Left lung (tissue), 10 donors: ENCODE data around the gene SLC22A15. TPM values are rescaled to one million over a fixed set of nuclear protein-coding genes. Genes with fewer than 3 reads are reported as not detected.

Experiments used
- ATAC-seq: fragments of 200-7000 bp; cut with Tn5 transposase; one replicate; pipeline ENCODE4 v1.9.1; 2020; ENCODE audit warnings: moderate library complexity
- DNase-seq, 4 donors: peaks; one replicate each; pipeline ENCODE4 v3.0.0-alpha.2; 2013 to 2020
- H3K27ac ChIP-seq, 2 donors: fragments of 200-600 bp; sonication (generic) in 1 of 2; one replicate each; pipeline versions ENCODE4 v1.5.0 to v1.8.0; 2020 to 2021
- H3K27me3 ChIP-seq, 2 donors: fragments of 200-600 bp; sonication (generic) in 1 of 2; one replicate each; pipeline versions ENCODE4 v1.5.0 to v1.8.0; 2020 to 2021
- H3K36me3 ChIP-seq, 2 donors: fragments of 200-600 bp; sonication (generic) in 1 of 2; one replicate each; pipeline versions ENCODE4 v1.5.0 to v1.8.0; 2020 to 2021
- H3K4me1 ChIP-seq, 2 donors: fragments of 200-600 bp; one replicate each; pipeline ENCODE4 v1.8.0; 2021
- H3K4me3 ChIP-seq, 2 donors: fragments of 200-600 bp; sonication (generic) in 1 of 2; one replicate each; pipeline versions ENCODE4 v1.5.0 to v1.8.0; 2020 to 2021; ENCODE audit warnings: mild to moderate bottlenecking in 1 of 2
- H3K9me3 ChIP-seq, 2 donors: fragments of 200-600 bp; sonication (generic) in 1 of 2; one replicate each; pipeline versions ENCODE4 v1.5.0 to v1.8.0; 2020 to 2021
- intact Hi-C, 2 donors: fragments of 100-400 bp; cut with DNase I; formaldehyde crosslinking; loops; one replicate each; pipeline versions ENCODE4 v1.11.2 to v1.14.2; 2022
- polyA plus RNA-seq, 6 donors: library from polyadenylated mRNA; unstranded; fragments of 120-200 nt; gene quantifications; one replicate each; pipeline ENCODE4 v1.2.1, GENCODE V29; 2013; ENCODE audit not compliant: insufficient read length in 6 of 6
- total RNA-seq, 2 donors: library from RNA; stranded (reverse); fragmentation: NEBNext Ultra II Directional; extraction: Animal tissue kit (Norgen Biotek cat#: 25700); gene quantifications; one replicate each; pipeline ENCODE4 v1.2.1, GENCODE V29; 2021
- TF ChIP-seq, protein P1 (sequence below), 2 donors: fragments of 200-600 bp; sonication (generic) in 1 of 2; IDR thresholded peaks; one replicate each; pipeline versions ENCODE4 v1.5.0 to v1.8.0; 2021; ENCODE audit warnings: antibody characterized with exemption in 2 of 2
- donor health status: DM: no; HTN: yes; CAD: no.
- donor health status: DM: no; HTN: no; CAD: no.

Gene SLC22A15
- total and polyA plus RNA-seq, 8 donors: 3.2 to 23.0 (median 4.0) TPM

DNA sequence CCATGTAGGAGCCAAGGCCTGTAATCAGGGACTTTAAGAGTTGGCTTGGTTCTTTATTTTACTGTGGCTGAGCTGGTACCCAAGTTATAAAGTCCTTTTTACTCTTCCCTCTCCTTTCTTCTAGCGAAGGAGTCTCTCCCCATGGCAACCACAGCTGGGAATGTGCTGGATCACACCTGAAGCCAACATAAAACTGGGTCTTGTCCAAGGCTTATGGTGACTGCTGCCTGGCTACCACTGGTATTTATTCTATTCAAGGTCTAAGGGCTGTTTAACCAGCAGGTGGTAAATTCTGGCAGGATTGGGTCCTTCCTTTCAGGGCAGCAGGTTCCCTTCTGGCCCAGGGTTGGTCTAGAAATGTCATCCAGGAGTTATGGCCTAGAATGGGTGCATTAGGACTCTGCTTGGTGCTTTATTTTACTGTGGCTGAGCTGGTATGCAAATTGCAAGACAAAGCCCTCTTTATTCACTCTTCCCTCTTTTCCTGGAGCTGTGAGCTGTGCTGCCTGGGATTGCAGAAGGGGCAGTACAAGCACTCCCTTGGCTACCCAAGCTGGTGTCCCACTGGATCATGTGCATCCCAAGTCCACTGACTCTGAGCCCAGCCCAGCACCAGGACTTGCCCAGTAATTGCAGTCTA is 26.6 kb downstream of the SLC22A15 start:
- peaks cover 0 to 19% of the 10 kb centered on the region in 2 donors for H3K9me3 ChIP-seq
- H3K4me1 ChIP-seq: peaks cover 6 to 17% of the 10 kb centered on the region in 2 donors
- intact Hi-C loops: no loop called here
- no peaks in the 10 kb centered on the region for H3K27me3 ChIP-seq
- H3K36me3 ChIP-seq: peaks cover 0 to 26% of the 10 kb centered on the region in 2 donors
- DNase-seq: no peak
- no peak overlapping the region for H3K4me3 ChIP-seq
- TF ChIP-seq, protein P1, sequence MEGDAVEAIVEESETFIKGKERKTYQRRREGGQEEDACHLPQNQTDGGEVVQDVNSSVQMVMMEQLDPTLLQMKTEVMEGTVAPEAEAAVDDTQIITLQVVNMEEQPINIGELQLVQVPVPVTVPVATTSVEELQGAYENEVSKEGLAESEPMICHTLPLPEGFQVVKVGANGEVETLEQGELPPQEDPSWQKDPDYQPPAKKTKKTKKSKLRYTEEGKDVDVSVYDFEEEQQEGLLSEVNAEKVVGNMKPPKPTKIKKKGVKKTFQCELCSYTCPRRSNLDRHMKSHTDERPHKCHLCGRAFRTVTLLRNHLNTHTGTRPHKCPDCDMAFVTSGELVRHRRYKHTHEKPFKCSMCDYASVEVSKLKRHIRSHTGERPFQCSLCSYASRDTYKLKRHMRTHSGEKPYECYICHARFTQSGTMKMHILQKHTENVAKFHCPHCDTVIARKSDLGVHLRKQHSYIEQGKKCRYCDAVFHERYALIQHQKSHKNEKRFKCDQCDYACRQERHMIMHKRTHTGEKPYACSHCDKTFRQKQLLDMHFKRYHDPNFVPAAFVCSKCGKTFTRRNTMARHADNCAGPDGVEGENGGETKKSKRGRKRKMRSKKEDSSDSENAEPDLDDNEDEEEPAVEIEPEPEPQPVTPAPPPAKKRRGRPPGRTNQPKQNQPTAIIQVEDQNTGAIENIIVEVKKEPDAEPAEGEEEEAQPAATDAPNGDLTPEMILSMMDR (IDR thresholded peaks at IDR 0.05): no peak
- no peak overlapping the region for H3K27ac ChIP-seq
- ATAC-seq: no peak

DNA sequence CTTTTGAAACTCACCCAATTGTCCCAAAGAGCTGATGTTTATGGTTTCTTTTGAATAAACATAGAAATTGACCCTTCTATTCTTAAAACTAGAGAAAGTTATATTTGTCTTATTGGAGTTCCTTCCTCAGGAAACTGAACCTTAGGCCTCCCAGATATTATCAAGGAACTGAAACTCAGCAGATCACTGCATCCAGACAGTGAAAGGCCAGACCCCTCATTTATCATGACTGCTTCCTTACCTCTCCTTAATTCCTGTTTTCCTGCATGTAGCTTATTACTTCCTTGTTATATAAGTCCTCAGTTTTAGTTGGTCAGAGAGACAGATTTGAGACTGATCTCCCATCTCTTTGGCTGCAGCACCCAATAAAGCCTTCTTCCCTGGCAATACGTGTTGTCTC is 27.5 kb downstream of the SLC22A15 start:
- ATAC-seq (no peak), DNase-seq (no peak)
- H3K4me1 ChIP-seq: peaks cover 6 to 17% of the 10 kb centered on the region in 2 donors
- no peak overlapping the region for H3K4me3 ChIP-seq
- H3K9me3 ChIP-seq: peaks cover 0 to 10% of the 10 kb centered on the region in 2 donors
- TF ChIP-seq, protein P1 (IDR thresholded peaks at IDR 0.05): no peak
- H3K27ac ChIP-seq: no peak overlapping the region
- intact Hi-C loops: no loop called here
- peaks cover 0 to 27% of the 10 kb centered on the region in 2 donors for H3K36me3 ChIP-seq
- H3K27me3 ChIP-seq: no peaks in the 10 kb centered on the region

DNA sequence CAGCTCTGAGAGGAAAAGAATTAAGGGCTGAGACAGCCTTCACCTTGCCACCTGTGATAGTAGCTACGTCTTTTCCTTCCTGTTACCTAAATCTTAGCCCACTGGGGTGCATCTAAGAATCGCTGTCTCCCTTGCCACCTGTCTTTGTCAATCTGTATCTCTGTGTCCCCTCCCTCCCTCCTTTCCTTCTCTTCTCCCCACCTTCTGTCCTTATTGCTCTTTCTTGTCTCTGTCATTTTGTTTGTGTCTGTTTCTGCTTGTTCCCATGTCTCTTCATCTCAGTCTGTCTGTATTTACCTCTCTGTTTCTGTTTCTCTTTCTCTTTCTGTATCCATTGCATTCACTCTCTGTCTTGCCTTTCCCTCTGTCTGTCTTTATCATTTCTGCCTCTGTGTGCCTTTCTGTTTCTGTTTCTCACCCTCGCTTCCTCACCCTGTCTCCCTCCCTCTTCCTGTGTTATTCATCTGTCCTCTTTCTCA is 30.2 kb downstream of the SLC22A15 start:
- DNase-seq (no peak), ATAC-seq (no peak)
- no peak overlapping the region for H3K27ac ChIP-seq
- intact Hi-C loops: no loop called here
- H3K36me3 ChIP-seq: peaks cover 0 to 38% of the 10 kb centered on the region in 2 donors
- H3K4me1 ChIP-seq: peaks cover 6 to 17% of the 10 kb centered on the region in 2 donors
- H3K27me3 ChIP-seq: no peaks in the 10 kb centered on the region
- H3K9me3 ChIP-seq: no peaks in the 10 kb centered on the region
- TF ChIP-seq, protein P1 (IDR thresholded peaks at IDR 0.05): no peak
- H3K4me3 ChIP-seq: no peak overlapping the region

DNA sequence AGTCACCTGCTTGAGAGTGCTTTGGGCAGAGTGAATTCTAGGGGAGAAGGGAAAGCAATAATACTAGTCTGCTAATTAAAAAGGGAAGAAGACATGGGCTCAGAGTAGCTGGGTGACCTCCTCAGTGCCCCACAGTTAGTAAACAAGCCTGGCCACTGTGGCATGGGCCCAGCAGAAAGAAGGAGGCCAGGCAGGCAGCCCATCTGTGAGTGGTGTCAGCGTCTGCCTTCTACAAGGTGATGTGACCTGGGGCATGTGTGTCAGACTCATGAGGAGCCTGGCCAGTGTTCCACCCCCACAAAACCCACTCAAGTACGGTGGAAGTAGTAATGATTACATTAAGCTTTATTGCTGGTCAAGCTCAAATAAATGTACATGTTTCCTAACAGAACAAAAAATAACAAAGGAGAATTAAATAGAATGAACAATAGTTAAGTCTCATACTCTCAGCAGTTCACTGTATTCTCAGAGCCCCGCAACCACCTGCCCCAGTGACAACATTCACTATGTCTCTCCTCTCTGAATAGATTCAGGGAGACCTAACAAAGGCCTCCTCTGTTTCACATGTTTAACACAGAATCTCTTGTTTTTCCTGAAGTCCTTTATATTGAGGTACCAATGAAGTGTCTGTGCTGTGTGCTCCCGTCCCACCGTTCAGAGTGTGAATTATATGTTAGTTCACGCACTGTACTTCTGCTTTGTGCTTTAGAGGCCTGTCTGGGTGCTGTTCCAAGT is 32.5 kb downstream of the SLC22A15 start:
- peaks cover 0 to 9% of the 10 kb centered on the region in 2 donors for H3K4me1 ChIP-seq
- no peaks in the 10 kb centered on the region for H3K27me3 ChIP-seq
- no peaks in the 10 kb centered on the region for H3K9me3 ChIP-seq
- no peak for ATAC-seq
- H3K36me3 ChIP-seq: peaks cover 0 to 26% of the 10 kb centered on the region in 2 donors
- H3K27ac ChIP-seq: no peak overlapping the region
- no peak overlapping the region for H3K4me3 ChIP-seq
- TF ChIP-seq, protein P1 (IDR thresholded peaks at IDR 0.05): no peak
- DNase-seq: no peak
- intact Hi-C loops: no loop called here

DNA sequence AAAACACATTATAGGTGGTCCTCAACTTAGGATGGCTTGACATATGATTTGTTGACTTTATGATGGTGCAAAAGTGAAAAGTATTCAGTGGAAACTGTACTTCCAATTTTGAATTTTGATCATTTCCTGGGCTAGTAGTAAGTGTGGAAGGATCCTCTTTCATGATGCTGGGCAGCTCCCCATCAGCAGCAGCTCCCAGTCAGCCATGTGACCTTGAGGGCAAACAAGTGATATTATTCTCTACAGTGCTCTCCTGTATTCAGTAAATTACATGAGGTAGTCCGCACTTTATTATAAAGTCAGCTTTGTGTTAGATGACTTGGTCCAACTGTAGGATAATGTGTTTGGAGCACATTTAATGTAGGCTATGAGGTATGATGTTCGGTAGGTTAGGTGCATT is 36.4 kb downstream of the SLC22A15 start:
- no peak for ATAC-seq
- TF ChIP-seq, protein P1 (IDR thresholded peaks at IDR 0.05): no peak
- Histone ChIP-seq H3K27me3 (no peaks in the 10 kb centered on the region), H3K9me3 (no peaks in the 10 kb centered on the region), H3K27ac (no peak overlapping the region), H3K36me3 (peaks cover 0 to 18% of the 10 kb centered on the region in 2 donors), H3K4me3 (no peak overlapping the region), H3K4me1 (no peaks in the 10 kb centered on the region)
- intact Hi-C loops: no loop called here
- DNase-seq: no peak
